GM21526 (cell line): ENCODE measurements around the gene APRT.
"Not testable (repeated sequence)": the region's sequence is repeated elsewhere in the genome, so short reads cannot be mapped to it uniquely, and the experiment has no call there.

ENCODE experiments used
- ATAC-seq: cut with Tn5 transposase; IDR thresholded peaks from one replicate; pipeline ENCODE4 v1.9.1; 2021; ENCODE audit warnings: moderate library complexity; ENCODE audit not compliant: unreplicated experiment, low FRiP score

Gene APRT

DNA sequence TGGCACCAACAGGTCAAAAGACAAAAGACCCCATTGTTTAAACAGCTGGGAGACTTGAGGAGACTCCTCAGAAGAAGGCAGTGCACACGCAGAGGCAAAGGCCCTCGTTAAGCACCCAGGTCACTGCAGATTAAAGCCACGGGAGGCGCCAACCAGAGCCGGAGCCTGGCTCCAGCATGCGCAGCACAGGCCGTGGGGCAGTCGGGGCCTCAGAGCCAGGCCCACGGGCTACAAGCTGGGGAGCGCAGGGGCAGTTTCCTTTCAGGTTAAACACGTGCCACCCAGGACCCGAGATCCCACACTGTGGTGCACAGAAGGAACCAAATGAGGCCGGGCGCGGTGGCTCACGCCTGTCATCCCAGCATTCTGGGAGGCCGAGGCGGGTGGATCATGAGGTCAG, 35.9 kb downstream of the APRT start:
- no peak for ATAC-seq

- ATAC-seq = no peak
Measured at GRCh38 chr16:88774544-88775393, 37.0 kb downstream of the APRT start.

DNA sequence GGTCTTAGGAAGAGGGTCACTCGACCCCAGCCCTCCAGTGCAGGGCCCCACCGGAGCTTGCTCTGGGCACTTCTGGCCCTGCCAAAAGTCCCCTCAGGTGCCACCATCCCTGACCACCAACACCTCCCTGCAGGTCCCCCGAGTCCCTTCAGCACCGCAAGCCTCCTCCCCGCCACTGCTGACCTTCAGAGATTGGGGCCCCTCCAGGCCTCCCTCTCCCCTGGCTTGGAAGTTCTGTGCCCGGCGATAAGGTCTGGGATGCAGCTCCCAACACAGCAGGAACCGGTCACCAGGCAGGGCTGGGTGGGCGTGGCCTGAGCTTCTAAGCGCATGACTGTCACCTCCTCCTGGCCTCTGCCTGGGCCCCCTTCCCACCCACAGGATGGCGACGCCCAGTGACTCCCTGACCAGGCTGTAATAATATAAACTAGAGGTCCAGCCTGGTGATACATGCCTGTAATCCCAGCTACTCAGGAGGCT, 37.9 kb downstream of the APRT start:
- ATAC-seq = no peak

DNA sequence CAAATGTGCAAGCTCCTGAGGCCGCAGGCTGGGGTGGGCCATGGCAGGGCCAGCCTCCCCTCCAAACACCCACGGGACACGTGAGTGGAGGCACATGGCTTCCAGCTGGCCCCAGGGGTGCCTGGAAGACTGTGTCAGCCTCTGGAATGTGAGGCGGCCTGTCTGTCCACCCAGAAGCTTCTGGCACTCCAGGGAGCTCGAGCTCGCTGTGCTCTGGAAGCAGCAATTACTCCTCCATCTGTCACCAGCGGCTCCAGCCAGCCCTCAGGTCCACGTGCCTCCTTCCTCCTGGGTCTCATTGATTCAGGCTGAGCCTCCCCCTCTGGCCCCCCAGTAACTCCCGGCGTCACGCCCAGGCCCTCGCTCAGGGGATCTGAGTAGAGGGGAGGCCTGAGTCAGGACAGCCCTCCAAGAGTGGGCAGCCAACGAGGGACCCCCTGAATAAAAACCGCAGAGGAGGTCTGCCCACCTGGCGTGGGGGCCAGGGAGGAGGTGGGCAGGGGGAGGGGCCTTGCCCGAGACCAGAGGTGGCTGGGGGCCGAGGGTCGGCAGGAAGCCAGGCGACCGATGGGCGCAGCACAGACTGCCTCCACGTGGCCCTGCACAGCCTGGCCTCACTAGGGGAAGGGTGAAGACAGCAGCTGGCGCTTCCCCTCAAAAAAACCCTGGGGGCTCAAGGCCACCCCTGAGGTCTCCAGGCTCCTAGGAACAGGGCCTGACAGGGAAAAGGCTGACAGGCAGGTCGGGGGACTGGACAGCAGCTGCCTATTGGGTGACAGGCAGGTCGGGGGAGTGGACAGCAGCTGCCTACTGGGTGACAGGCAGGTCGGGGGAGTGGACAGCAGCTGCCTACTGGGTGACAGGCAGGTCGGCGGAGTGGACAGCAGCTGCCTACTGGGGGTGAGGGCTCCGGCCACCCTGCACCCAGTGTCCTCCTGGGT, 38.6 kb downstream of the APRT start:
- ATAC-seq = no peak

DNA sequence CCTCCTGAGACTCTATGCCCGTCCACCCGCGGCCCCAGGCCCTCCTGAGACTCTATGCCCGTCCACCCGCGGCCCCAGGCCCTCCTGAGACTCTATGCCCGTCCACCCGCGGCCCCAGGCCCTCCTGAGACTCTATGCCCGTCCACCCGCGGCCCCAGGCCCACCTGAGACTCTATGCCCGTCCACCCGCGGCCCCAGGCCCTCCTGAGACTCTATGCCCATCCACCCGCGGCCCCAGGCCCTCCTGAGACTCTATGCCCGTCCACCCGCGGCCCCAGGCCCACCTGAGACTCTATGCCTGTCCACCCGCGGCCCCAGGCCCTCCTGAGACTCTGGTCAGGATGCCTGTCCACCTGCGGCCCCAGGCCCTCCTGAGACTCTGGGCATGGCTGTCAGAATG, 39.9 kb downstream of the APRT start:
- ATAC-seq = not testable (repeated sequence)

- ATAC-seq = no peak
Measured at GRCh38 chr16:88771294-88771772, 40.4 kb downstream of the APRT start.

- ATAC-seq = no peak
Measured at GRCh38 chr16:88770461-88771293, 41.1 kb downstream of the APRT start.

GRCh38 chr16:88769617-88770460, 41.9 kb downstream of the APRT start:
- no peak for ATAC-seq

DNA sequence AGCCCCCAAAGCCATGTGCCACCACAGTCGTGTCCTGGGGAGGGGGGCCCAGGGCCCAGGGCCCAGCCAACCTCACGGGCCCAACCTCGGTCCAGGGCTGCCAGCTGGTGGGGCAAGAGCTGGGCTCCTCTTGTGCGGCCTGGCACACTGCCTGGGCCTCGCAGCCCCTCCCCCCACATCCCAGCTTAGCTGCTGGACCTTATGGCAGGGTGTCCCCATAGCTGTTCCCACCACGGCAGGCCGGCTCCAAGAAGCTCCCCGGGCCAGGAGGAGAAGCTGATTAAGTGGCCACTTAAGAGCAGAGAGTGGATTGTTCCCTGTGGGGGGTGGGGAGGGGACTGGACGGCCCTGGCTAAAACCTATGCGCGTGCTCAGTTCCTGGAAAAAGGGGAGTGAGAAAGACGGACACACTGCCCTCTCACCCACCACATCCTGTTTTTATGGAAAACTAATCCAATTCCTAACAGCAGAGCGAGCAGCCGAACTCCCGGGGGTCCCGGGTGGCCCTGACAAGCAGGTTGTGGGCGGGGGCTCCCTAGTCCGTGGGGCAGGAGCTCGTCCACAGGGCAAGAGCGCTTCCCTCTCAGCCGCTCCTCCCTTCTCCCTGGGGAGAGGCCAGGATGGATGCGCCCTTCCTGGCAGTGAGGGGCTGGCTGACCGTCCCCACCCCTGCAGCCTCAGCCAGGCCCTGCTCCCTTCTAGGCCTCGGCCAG, 43.5 kb downstream of the APRT start:
- ATAC-seq = no peak

- ATAC-seq = no peak
Measured at GRCh38 chr16:88767546-88768070, 44.1 kb downstream of the APRT start.

DNA sequence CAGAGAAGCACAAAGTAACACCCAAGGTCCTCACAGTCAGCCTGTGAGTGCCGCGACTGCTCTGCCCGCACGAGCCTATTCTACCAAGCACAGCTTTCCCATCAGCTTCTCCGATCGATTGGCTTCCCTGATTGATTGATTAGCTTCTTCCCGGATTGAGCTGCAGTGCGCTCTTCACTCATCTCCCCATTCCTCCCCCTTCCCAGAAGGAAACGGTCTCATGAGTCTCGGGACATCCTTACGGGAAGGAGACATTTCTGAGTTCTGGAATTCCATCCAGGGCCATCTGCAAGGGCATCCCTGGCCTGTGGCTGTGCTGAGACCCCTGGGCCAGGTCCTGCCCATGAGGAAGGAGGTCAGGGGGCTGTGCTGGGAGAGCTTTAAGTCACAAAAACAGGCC, 44.8 kb downstream of the APRT start:
- ATAC-seq = no peak

DNA sequence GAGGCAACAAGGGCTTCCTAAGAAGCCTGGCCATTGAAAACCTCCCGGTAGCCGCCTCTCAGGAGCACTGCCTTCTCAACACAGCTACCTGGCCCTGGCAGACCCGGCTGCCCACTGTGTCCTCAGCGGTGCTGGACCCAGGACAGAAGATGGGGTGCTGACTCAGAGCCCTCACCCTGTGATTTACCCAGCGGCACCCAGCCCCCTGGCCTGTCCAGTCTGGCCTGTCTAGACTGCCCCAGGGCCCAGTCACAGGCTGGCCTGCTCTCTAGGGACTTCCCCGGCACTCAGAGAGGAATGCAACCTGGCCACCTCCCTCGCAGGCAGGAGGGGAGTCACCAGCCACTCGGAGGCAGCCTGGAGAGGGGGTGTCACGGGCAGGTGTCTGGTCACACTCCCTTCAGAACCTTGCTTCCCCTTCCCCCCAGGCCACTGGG, 46.8 kb downstream of the APRT start:
- ATAC-seq = no peak

DNA sequence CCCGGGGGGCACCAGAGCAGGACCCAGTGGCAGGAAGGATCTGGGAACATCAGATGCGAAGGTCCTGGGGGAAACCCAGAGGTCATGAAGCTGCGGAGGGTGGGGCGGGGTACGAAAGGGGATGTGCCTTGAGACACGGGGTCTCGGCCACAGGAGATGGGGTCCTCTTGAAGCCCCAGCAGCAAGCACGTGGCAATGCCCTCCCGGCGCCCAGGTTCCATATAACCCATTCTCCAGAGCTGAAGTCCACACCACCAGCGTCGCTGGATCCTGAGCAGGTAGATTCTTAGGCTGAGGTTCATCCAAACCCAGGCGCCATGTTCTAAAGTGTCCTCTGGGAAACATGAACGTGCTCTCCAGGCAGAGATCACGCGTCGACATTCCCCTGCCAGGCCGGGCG, 47.6 kb downstream of the APRT start:
- ATAC-seq = no peak

DNA sequence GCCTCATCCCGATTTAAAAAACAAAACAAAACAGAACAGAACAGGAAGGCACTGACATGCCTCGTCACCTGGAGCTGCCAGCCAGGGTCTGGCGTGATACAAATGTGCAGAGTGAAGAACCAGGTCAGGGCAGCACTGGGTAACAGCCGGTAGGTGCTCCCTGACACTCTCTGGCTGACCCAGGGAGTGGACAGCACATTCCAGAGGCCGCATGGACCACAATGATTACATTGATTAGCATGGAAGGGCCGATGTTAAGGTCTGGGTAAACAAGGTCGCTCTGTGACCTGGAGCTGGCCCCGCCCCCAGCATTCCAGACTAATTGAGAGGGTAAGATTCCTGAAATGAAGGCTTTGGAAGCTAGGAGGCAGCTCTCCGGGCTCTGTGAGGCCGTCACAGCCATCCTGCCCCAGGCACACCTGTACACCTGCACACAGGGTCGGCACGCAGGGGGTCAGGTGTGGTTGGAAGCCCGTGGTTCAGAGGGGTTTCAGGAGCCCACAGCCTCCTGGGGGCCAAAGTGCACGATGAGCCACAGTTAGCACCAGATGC, 48.1 kb downstream of the APRT start:
- no peak for ATAC-seq

GRCh38 chr16:88762941-88763340, 48.8 kb downstream of the APRT start:
- ATAC-seq = no peak

DNA sequence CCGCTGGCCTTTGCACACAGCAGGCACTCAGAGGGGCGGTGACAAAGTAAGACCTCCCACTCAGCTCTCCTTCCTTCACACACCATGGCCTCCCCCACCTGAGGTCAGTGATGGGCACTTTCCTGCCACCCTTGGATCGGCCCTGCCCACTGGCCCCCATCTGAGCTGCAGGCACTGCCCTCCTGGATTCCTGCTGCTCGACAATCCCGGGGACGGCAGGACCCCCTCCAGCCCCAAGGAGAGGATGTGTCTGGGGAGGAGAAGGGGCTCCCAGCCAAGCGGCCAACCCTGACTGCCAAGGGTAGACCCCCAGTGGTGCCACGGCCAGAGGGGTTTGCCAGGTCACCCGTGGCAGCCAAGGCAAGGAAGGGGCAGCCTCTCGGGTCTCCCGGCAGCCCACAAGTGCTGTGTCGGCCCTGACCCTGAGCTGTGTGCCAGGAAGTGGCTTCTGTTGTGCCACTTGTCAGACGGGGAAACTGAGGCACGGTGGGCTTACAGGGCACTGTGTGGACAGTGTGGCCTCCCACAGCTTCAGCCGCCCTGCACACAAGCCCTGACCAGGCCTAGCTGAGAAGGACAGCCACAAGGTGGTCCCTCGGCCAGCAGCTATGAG, 49.4 kb downstream of the APRT start:
- no peak for ATAC-seq

DNA sequence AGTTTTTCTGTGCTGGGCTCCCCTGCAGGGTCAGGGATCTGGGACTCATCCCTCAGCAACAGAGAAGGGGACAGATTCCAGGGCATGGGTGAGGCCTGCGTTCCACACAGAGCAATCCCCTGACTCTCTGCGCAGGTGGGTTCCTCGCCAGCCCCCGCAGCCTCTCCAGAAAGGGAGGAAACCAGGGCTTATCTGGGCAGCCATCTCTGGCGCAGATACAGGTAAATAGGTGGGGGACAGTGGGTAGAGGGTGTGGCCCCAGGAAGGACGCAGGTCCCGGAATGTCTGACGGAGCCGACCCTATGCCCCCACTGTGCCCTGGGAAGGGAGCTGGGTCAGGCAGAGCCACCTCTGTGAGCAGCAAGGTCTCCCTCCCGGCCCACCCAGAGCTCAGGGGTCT, 49.9 kb downstream of the APRT start:
- ATAC-seq = no peak

DNA sequence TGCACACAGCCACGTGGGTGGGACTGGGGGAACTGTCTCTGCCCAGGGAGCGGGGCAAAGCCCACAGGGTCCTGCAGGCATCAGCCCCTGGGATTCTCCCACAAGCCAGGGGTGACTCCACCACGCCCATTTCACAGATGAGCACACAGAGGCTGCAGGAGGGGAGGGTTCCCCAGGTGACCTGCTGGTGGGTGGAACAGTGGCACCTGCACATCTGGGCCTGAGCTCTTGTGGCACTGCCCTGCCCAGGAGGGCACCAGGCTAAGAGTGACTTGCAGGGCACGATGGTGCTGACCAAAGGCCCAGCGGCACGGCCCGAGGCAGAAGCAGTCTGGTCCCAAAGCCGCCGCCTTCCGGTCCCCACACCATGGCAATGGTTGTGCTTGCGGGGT, 50.6 kb downstream of the APRT start:
- ATAC-seq = no peak
